Measurements from ENCODE around the gene PRRG2. TPM values are rescaled to one million over a fixed set of nuclear protein-coding genes. Genes with fewer than 3 reads are reported as not detected.

Gene PRRG2
- total RNA-seq = 1 to 10 TPM; 1.5 to 1.6 TPM

- H3K4me1 Mint-ChIP-seq = peaks cover 24% of the 10 kb centered on the region
- peak within 1 kb of the TSS; percentile 94 for H3K4me3 Mint-ChIP-seq
- DNase-seq = no peak
- peak within 1 kb of the TSS; percentile 91 for H3K27ac Mint-ChIP-seq
- H3K9me3 Mint-ChIP-seq = no peaks in the 10 kb centered on the region
- no peaks in the 10 kb centered on the region for H3K27me3 Mint-ChIP-seq
- peaks cover 2% of the 10 kb centered on the region for H3K36me3 Mint-ChIP-seq
Measured at GRCh38 chr19:49581007-49581508, at the start of gene PRRG2. Gene PRRG2 (plus strand): TSS chr19:49581316. CDS start chr19:49583220, 1,904 bp downstream.

- Mint-ChIP-seq H3K36me3 (no peaks in the 10 kb centered on the region), H3K27me3 (no peaks in the 10 kb centered on the region), H3K9me3 (no peaks in the 10 kb centered on the region), H3K27ac (peak overlapping the region; percentile 72), H3K4me3 (peak overlapping the region; percentile 77), H3K4me1 (peaks cover 18% of the 10 kb centered on the region)
- DNase-seq = peak; percentile 85
Measured at GRCh38 chr19:49533551-49534488, 47.3 kb upstream of the PRRG2 start.

- DNase-seq = no peak
- peaks cover 18% of the 10 kb centered on the region for H3K4me1 Mint-ChIP-seq
- peak overlapping the region; percentile 72 for H3K27ac Mint-ChIP-seq
- H3K36me3 Mint-ChIP-seq = no peaks in the 10 kb centered on the region
- no peaks in the 10 kb centered on the region for H3K27me3 Mint-ChIP-seq
- H3K9me3 Mint-ChIP-seq = no peaks in the 10 kb centered on the region
- H3K4me3 Mint-ChIP-seq = peak overlapping the region; percentile 77
Measured at GRCh38 chr19:49534632-49535385, 46.3 kb upstream of the PRRG2 start.

- no peaks in the 10 kb centered on the region for H3K27me3 Mint-ChIP-seq
- peaks cover 20% of the 10 kb centered on the region for H3K4me1 Mint-ChIP-seq
- H3K36me3 Mint-ChIP-seq = no peaks in the 10 kb centered on the region
Measured at GRCh38 chr19:49536921-49537462, 44.1 kb upstream of the PRRG2 start.

GRCh38 chr19:49538643-49539042 lies 42.5 kb upstream of the PRRG2 start:
- Mint-ChIP-seq H3K9me3 (no peaks in the 10 kb centered on the region), H3K27ac (no peak overlapping the region), H3K4me1 (peaks cover 13% of the 10 kb centered on the region), H3K36me3 (no peaks in the 10 kb centered on the region), H3K27me3 (no peaks in the 10 kb centered on the region), H3K4me3 (no peak overlapping the region)
- DNase-seq = no peak

More at GRCh38 chr19:49536921-49537462, 44.1 kb upstream of the PRRG2 start:
- no peak for DNase-seq
- Mint-ChIP-seq H3K4me3 (no peak overlapping the region), H3K9me3 (no peaks in the 10 kb centered on the region), H3K27ac (no peak overlapping the region)

GRCh38 chr19:49539192-49539952 lies 41.7 kb upstream of the PRRG2 start:
- peaks cover 11% of the 10 kb centered on the region for H3K4me1 Mint-ChIP-seq
- H3K4me3 Mint-ChIP-seq = no peak overlapping the region
- no peaks in the 10 kb centered on the region for H3K9me3 Mint-ChIP-seq
- H3K27ac Mint-ChIP-seq = no peak overlapping the region
- no peak for DNase-seq
- no peaks in the 10 kb centered on the region for H3K27me3 Mint-ChIP-seq
- H3K36me3 Mint-ChIP-seq = no peaks in the 10 kb centered on the region

GRCh38 chr19:49541914-49542313 lies 39.2 kb upstream of the PRRG2 start:
- peaks cover 8% of the 10 kb centered on the region for H3K4me1 Mint-ChIP-seq
- H3K9me3 Mint-ChIP-seq = no peaks in the 10 kb centered on the region
- no peak overlapping the region for H3K27ac Mint-ChIP-seq
- DNase-seq = no peak
- H3K36me3 Mint-ChIP-seq = no peaks in the 10 kb centered on the region
- no peak overlapping the region for H3K4me3 Mint-ChIP-seq
- no peaks in the 10 kb centered on the region for H3K27me3 Mint-ChIP-seq

- H3K27ac Mint-ChIP-seq = no peak overlapping the region
Measured at GRCh38 chr19:49542446-49542845, 38.7 kb upstream of the PRRG2 start.

GRCh38 chr19:49543032-49543431 lies 38.1 kb upstream of the PRRG2 start:
- Mint-ChIP-seq H3K4me1 (peaks cover 8% of the 10 kb centered on the region), H3K9me3 (no peaks in the 10 kb centered on the region), H3K4me3 (no peak overlapping the region), H3K27me3 (no peaks in the 10 kb centered on the region), H3K36me3 (no peaks in the 10 kb centered on the region), H3K27ac (no peak overlapping the region)
- no peak for DNase-seq

More at GRCh38 chr19:49542446-49542845, 38.7 kb upstream of the PRRG2 start:
- no peak overlapping the region for H3K4me3 Mint-ChIP-seq
- H3K4me1 Mint-ChIP-seq = peaks cover 8% of the 10 kb centered on the region
- no peaks in the 10 kb centered on the region for H3K36me3 Mint-ChIP-seq
- no peak for DNase-seq
- no peaks in the 10 kb centered on the region for H3K27me3 Mint-ChIP-seq
- H3K9me3 Mint-ChIP-seq = no peaks in the 10 kb centered on the region

- Mint-ChIP-seq H3K36me3 (no peaks in the 10 kb centered on the region), H3K27me3 (no peaks in the 10 kb centered on the region), H3K4me1 (peaks cover 14% of the 10 kb centered on the region), H3K4me3 (no peak overlapping the region), H3K27ac (no peak overlapping the region), H3K9me3 (no peaks in the 10 kb centered on the region)
- DNase-seq = no peak
Measured at GRCh38 chr19:49544154-49544553, 37.0 kb upstream of the PRRG2 start.

GRCh38 chr19:49546825-49547565 lies 34.1 kb upstream of the PRRG2 start:
- DNase-seq = peak; percentile 53
- no peaks in the 10 kb centered on the region for H3K27me3 Mint-ChIP-seq
- H3K4me3 Mint-ChIP-seq = peak overlapping the region; percentile 57
- peak overlapping the region; percentile 32 for H3K27ac Mint-ChIP-seq
- no peaks in the 10 kb centered on the region for H3K9me3 Mint-ChIP-seq
- H3K4me1 Mint-ChIP-seq = peaks cover 25% of the 10 kb centered on the region
- H3K36me3 Mint-ChIP-seq = no peaks in the 10 kb centered on the region

GRCh38 chr19:49549045-49549444 lies 32.1 kb upstream of the PRRG2 start:
- H3K9me3 Mint-ChIP-seq = no peaks in the 10 kb centered on the region
- peaks cover 9% of the 10 kb centered on the region for H3K36me3 Mint-ChIP-seq
- H3K27ac Mint-ChIP-seq = peak overlapping the region; percentile 64
- peaks cover 41% of the 10 kb centered on the region for H3K4me1 Mint-ChIP-seq
- DNase-seq = no peak
- no peak overlapping the region for H3K4me3 Mint-ChIP-seq
- H3K27me3 Mint-ChIP-seq = no peaks in the 10 kb centered on the region

GRCh38 chr19:49551531-49551930 lies 29.6 kb upstream of the PRRG2 start:
- Mint-ChIP-seq H3K27ac (peak overlapping the region; percentile 51), H3K4me3 (no peak overlapping the region), H3K36me3 (peaks cover 32% of the 10 kb centered on the region), H3K27me3 (no peaks in the 10 kb centered on the region), H3K4me1 (peaks cover 56% of the 10 kb centered on the region), H3K9me3 (peaks cover 4% of the 10 kb centered on the region)
- no peak for DNase-seq

GRCh38 chr19:49552749-49553148 lies 28.4 kb upstream of the PRRG2 start:
- H3K27ac Mint-ChIP-seq = peak overlapping the region; percentile 88
- no peak for DNase-seq
- peaks cover 60% of the 10 kb centered on the region for H3K4me1 Mint-ChIP-seq
- no peaks in the 10 kb centered on the region for H3K27me3 Mint-ChIP-seq
- peaks cover 39% of the 10 kb centered on the region for H3K36me3 Mint-ChIP-seq
- H3K9me3 Mint-ChIP-seq = peaks cover 4% of the 10 kb centered on the region
- H3K4me3 Mint-ChIP-seq = peak overlapping the region; percentile 70
